ENCODE measurements around the gene DAB2IP.

Gene DAB2IP

GRCh38 chr9:121667214-121667613, 15.8 kb downstream of the DAB2IP start:
- DNase-seq = no peak

GRCh38 chr9:121667890-121668289, 16.5 kb downstream of the DAB2IP start:
- DNase-seq = no peak

GRCh38 chr9:121670431-121670830, 19.0 kb downstream of the DAB2IP start:
- peak; percentile 24 for DNase-seq

- no peak for DNase-seq
Measured at GRCh38 chr9:121671612-121672155, 20.2 kb downstream of the DAB2IP start.

- no peak for DNase-seq
Measured at GRCh38 chr9:121672213-121672612, 20.8 kb downstream of the DAB2IP start.

- no peak for DNase-seq
Measured at GRCh38 chr9:121672986-121673385, 21.6 kb downstream of the DAB2IP start.

- DNase-seq = no peak
Measured at GRCh38 chr9:121673576-121673975, 22.1 kb downstream of the DAB2IP start.

- no peak for DNase-seq
Measured at GRCh38 chr9:121674017-121674416, 22.6 kb downstream of the DAB2IP start.

- DNase-seq = peak; percentile 41
Measured at GRCh38 chr9:121674952-121675351, 23.5 kb downstream of the DAB2IP start.

GRCh38 chr9:121675381-121675780, 23.9 kb downstream of the DAB2IP start:
- no peak for DNase-seq

- DNase-seq = no peak
Measured at GRCh38 chr9:121675969-121676822, 24.8 kb downstream of the DAB2IP start.

GRCh38 chr9:121676926-121677325, 25.5 kb downstream of the DAB2IP start:
- no peak for DNase-seq

- no peak for DNase-seq
Measured at GRCh38 chr9:121678501-121679022, 27.1 kb downstream of the DAB2IP start.

- no peak for DNase-seq
Measured at GRCh38 chr9:121679901-121680635, 28.6 kb downstream of the DAB2IP start.

GRCh38 chr9:121681404-121681803, 30.0 kb downstream of the DAB2IP start:
- DNase-seq = no peak

GRCh38 chr9:121682201-121682600, 30.8 kb downstream of the DAB2IP start:
- DNase-seq = no peak

- DNase-seq = no peak
Measured at GRCh38 chr9:121682926-121683515, 31.6 kb downstream of the DAB2IP start.

GRCh38 chr9:121683652-121684051, 32.2 kb downstream of the DAB2IP start:
- DNase-seq = no peak

GRCh38 chr9:121684381-121685145, 33.1 kb downstream of the DAB2IP start:
- no peak for DNase-seq

GRCh38 chr9:121685146-121685794, 33.8 kb downstream of the DAB2IP start:
- no peak for DNase-seq

- DNase-seq = no peak
Measured at GRCh38 chr9:121685795-121686377, 34.5 kb downstream of the DAB2IP start.

All from HCEC 1CT (cell line).